ENCODE measurements around the gene C3AR1.
"Not testable (repeated sequence)": the region's sequence is repeated elsewhere in the genome, so short reads cannot be mapped to it uniquely, and the experiment has no call there.

The C3AR1 gene

DNA sequence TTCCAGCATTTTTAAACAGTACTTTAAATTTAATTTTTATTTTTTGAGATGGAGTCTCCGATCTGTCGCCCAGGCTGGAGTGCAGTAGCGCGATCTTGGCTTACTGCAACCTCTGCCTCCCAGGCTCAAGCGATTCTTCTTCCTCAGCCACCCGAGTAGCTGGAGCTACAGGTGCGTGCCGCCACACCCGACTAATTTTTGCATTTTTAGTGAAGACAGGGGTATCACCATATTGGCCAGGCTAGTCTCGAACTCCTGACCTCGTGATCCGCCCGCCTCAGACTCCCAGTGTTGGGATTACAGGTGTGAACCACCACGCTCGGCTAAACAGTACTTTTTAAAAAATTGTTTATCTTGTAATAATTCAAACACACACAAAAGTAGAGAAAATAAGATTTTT, 37.9 kb downstream of the C3AR1 start:
- H3K27me3 ChIP-seq (replicated peaks in 2 of 5; ENCODE audit: control insufficient read depth in 4 of 5, insufficient read depth in 5 of 5, low read length in 4 of 5) = no peaks in the 10 kb centered on the region
- H3K9me3 ChIP-seq (ENCODE audit: control extremely low read depth in 1 of 5, control insufficient read depth in 4 of 5, insufficient read depth in 2 of 5, low read depth in 1 of 5, low read length in 4 of 5) = no peaks in the 10 kb centered on the region
- no peak overlapping the region for H3K4me3 ChIP-seq (ENCODE audit: control insufficient read depth in 1 of 7, extremely low read depth in 1 of 7, insufficient read depth in 4 of 7, low read depth in 2 of 7, low read length in 6 of 7)
- DNase-seq = no peak
- H3K4me1 ChIP-seq (ENCODE audit: control extremely low read depth in 1 of 4, control insufficient read depth in 4 of 4, insufficient read depth in 4 of 4, low read length in 3 of 4) = peaks cover 6 to 29% (median 20%) of the 10 kb centered on the region in 4 experiments
- 96% methylated on average over 11 of the region's 15 CpGs for WGBS (ENCODE audit: insufficient coverage)
- ChIA-PET CTCF (interaction anchor here (1.2 to 2.4 kb wide), 3 partner anchors 10 to 17 kb away, joined by 3 to 12 read pairs (median 5); no protein-coding TSS in a partner anchor), POLR2A (no interaction called here)
- H3K27ac ChIP-seq (ENCODE audit: insufficient read depth in 1 of 2, low read depth in 1 of 2, low read length in 2 of 2, poor library complexity in 1 of 2, severe bottlenecking in 2 of 2) = no peak overlapping the region
- no peaks in the 10 kb centered on the region for H3K36me3 ChIP-seq (ENCODE audit: control insufficient read depth in 4 of 4, insufficient read depth in 4 of 4, low read length in 3 of 4)

DNA sequence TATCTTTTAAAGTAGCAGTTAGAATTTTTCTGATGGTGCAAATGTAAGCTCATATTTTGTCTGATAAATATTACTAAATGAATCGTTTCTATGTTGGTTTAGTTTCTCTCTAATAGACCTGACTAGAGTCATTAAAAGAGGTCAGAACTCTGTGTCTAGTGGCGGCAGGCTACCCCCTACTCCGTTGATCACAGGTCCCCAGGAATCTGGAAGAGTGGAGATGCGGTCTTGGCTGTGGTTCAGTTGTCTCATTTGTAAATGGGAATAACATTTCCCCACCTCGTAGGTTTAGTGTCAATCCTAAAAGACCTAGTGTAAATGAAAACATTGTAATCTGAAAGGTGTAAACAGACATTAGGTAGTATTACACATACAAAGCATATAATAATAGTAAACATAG, 38.3 kb downstream of the C3AR1 start:
- CTCF ChIA-PET = interaction anchor here (0.8 to 2.4 kb wide), 5 partner anchors 10 to 47 kb away, joined by 3 to 12 read pairs (median 5); partner anchors contain the start of gene C3AR1
- WGBS (ENCODE audit: insufficient coverage) = 80% methylated on average over 3 of the region's 5 CpGs
- no peaks in the 10 kb centered on the region for H3K36me3 ChIP-seq (ENCODE audit: control insufficient read depth in 4 of 4, insufficient read depth in 4 of 4, low read length in 3 of 4)
- H3K27ac ChIP-seq (ENCODE audit: insufficient read depth in 1 of 2, low read depth in 1 of 2, low read length in 2 of 2, poor library complexity in 1 of 2, severe bottlenecking in 2 of 2) = peak overlapping the region in 1 of 2 experiments; percentile 95
- DNase-seq = no peak
- H3K27me3 ChIP-seq (replicated peaks in 2 of 5; ENCODE audit: control insufficient read depth in 4 of 5, insufficient read depth in 5 of 5, low read length in 4 of 5) = no peaks in the 10 kb centered on the region
- H3K4me1 ChIP-seq (ENCODE audit: control extremely low read depth in 1 of 4, control insufficient read depth in 4 of 4, insufficient read depth in 4 of 4, low read length in 3 of 4) = peaks cover 6 to 25% (median 16%) of the 10 kb centered on the region in 4 experiments
- POLR2A ChIA-PET = interaction anchor here (0.6 kb wide), 1 partner anchor 22 kb away, joined by 3 read pairs; no protein-coding TSS in a partner anchor
- peak overlapping the region in 1 of 7 experiments; percentile 90 for H3K4me3 ChIP-seq (ENCODE audit: control insufficient read depth in 1 of 7, extremely low read depth in 1 of 7, insufficient read depth in 4 of 7, low read depth in 2 of 7, low read length in 6 of 7)
- H3K9me3 ChIP-seq (ENCODE audit: control extremely low read depth in 1 of 5, control insufficient read depth in 4 of 5, insufficient read depth in 2 of 5, low read depth in 1 of 5, low read length in 4 of 5) = no peaks in the 10 kb centered on the region

DNA sequence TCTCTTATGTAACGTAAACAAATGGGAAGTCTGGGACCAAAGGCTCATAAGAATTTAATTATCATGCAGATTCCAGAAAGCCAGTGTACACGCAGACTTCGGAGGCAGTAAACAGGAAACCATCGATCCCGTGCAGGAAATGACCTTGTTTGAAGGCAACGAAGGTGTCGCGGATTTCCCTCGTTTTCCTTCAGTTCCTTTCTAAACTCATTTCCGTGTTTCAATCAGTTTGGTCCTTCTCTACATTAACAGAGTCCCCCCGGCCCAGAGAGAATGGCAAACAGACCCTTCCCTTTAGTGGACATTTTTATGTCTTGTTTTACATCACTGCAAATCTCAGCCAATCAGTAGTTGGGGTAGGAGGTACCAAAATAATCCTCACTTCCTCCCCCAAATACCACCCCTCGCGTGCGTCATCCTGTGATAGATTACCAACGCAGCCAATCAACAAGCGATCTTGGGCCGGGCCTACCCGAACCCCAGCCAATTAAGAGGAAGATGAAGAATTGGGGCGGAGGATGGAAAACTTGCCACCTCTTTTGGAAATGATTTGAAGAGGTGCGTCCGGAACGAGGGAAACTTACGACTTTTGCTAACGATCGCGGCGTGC, 39.8 kb downstream of the C3AR1 start:
- Histone ChIP-seq H3K36me3 (ENCODE audit: control insufficient read depth in 4 of 4, insufficient read depth in 4 of 4, low read length in 3 of 4) (no peaks in the 10 kb centered on the region), H3K4me1 (ENCODE audit: control extremely low read depth in 1 of 4, control insufficient read depth in 4 of 4, insufficient read depth in 4 of 4, low read length in 3 of 4) (peaks cover 3 to 16% (median 9%) of the 10 kb centered on the region in 4 experiments), H3K4me3 (ENCODE audit: control insufficient read depth in 1 of 7, extremely low read depth in 1 of 7, insufficient read depth in 4 of 7, low read depth in 2 of 7, low read length in 6 of 7) (peak overlapping the region; percentile 50 to 93 (median 86)), H3K27ac (ENCODE audit: insufficient read depth in 1 of 2, low read depth in 1 of 2, low read length in 2 of 2, poor library complexity in 1 of 2, severe bottlenecking in 2 of 2) (peak overlapping the region; percentile 94 to 95), H3K27me3 (replicated peaks in 2 of 5; ENCODE audit: control insufficient read depth in 4 of 5, insufficient read depth in 5 of 5, low read length in 4 of 5) (no peaks in the 10 kb centered on the region), H3K9me3 (ENCODE audit: control extremely low read depth in 1 of 5, control insufficient read depth in 4 of 5, insufficient read depth in 2 of 5, low read depth in 1 of 5, low read length in 4 of 5) (no peaks in the 10 kb centered on the region)
- ChIA-PET CTCF (interaction anchor here (1.3 to 2.4 kb wide), 2 partner anchors 11 to 40 kb away, joined by 7 to 12 read pairs; partner anchors contain the start of gene C3AR1), POLR2A (interaction anchor here (0.9 kb wide), 1 partner anchor 39 kb away, joined by 3 read pairs; no protein-coding TSS in a partner anchor)
- peak; percentile 99 for DNase-seq
- 0% methylated on average over 18 of the region's 27 CpGs for WGBS (ENCODE audit: insufficient coverage)

DNA sequence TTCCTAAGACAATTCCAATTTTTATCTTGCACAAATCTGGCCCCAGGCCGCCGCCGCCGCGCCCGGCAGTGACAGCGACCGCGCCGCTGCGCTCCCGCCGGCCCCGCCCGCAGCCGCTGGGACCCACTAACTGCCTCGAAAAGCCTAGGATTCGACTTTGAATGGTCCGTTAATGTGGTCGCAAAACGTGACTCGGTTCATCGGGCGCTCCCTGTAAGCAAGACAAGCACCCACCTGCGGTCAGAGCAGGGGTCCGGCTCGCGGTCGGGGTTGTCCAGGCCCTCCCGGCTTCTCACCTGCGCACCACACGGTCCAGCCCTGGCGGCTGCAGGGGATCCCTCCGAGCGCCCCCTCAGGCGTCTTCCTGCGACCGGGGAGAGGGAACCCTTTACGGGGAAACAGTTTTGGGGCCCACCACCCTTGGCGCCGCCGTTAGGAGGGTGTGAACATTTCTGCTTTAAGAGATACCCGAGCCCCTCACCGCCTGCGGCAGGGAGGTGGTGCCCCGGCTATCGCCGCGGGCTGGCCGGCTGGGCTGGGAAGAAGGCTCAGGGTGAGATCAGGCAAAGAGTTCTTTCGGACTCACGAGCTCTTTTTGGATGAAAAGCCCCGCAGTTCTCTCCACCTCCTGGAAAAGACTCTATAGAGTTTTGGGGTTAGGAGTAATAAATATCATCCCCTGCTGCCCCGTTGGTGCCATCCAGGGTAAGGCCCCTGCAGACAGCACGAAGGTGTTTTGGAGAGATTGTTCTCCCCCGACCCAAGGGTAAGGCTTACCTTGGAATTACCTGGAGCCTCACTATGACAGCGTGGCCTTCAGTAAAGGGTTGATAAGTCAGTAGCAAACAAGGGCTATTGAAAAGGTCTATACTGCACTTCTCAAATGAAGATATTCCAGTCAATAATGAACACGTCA, 47.2 kb downstream of the C3AR1 start:
- Histone ChIP-seq H3K9me3 (ENCODE audit: control extremely low read depth in 1 of 5, control insufficient read depth in 4 of 5, insufficient read depth in 2 of 5, low read depth in 1 of 5, low read length in 4 of 5) (no peaks in the 10 kb centered on the region), H3K27ac (ENCODE audit: insufficient read depth in 1 of 2, low read depth in 1 of 2, low read length in 2 of 2, poor library complexity in 1 of 2, severe bottlenecking in 2 of 2) (no peak overlapping the region), H3K27me3 (replicated peaks in 2 of 5; ENCODE audit: control insufficient read depth in 4 of 5, insufficient read depth in 5 of 5, low read length in 4 of 5) (no peaks in the 10 kb centered on the region), H3K4me3 (ENCODE audit: control insufficient read depth in 1 of 7, extremely low read depth in 1 of 7, insufficient read depth in 4 of 7, low read depth in 2 of 7, low read length in 6 of 7) (peak overlapping the region; percentile 42 to 71 (median 68)), H3K36me3 (ENCODE audit: control insufficient read depth in 4 of 4, insufficient read depth in 4 of 4, low read length in 3 of 4) (no peaks in the 10 kb centered on the region), H3K4me1 (ENCODE audit: control extremely low read depth in 1 of 4, control insufficient read depth in 4 of 4, insufficient read depth in 4 of 4, low read length in 3 of 4) (peaks cover 0 to 18% (median 17%) of the 10 kb centered on the region in 4 experiments)
- POLR2A ChIA-PET = no interaction called here
- peak; percentile 75 to 90 (median 78) for DNase-seq
- WGBS (ENCODE audit: insufficient coverage) = 0% methylated on average over 44 of the region's 58 CpGs
- CTCF ChIA-PET = no interaction called here

DNA sequence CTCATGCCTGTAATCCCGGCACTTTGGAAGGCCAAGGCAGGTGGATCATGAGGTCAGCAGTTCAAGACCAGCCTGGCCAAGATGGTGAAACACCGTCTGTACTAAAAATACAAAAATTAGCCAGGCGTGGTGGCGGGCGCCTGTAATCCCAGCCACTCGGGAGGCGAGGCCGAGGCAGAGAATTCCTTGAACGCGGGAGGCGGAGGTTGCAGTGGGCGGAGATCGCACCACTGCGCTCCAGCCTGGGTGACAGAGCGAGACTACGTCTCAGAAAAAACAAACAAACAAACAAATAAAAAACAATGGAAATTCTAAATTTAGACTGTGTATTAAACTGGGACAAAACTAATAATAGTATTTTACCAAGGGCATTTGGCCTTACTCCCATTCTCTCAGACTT, 47.9 kb downstream of the C3AR1 start:
- DNase-seq; H3K9me3 ChIP-seq (ENCODE audit: control extremely low read depth in 1 of 5, control insufficient read depth in 4 of 5, insufficient read depth in 2 of 5, low read depth in 1 of 5, low read length in 4 of 5); H3K36me3 ChIP-seq (ENCODE audit: control insufficient read depth in 4 of 4, insufficient read depth in 4 of 4, low read length in 3 of 4); H3K27ac ChIP-seq (ENCODE audit: insufficient read depth in 1 of 2, low read depth in 1 of 2, low read length in 2 of 2, poor library complexity in 1 of 2, severe bottlenecking in 2 of 2); POLR2A ChIA-PET; CTCF ChIA-PET; H3K27me3 ChIP-seq (replicated peaks in 2 of 5; ENCODE audit: control insufficient read depth in 4 of 5, insufficient read depth in 5 of 5, low read length in 4 of 5): not testable (repeated sequence)
- peak overlapping the region in 6 of 7 experiments; percentile 43 to 71 (median 69) for H3K4me3 ChIP-seq (ENCODE audit: control insufficient read depth in 1 of 7, extremely low read depth in 1 of 7, insufficient read depth in 4 of 7, low read depth in 2 of 7, low read length in 6 of 7)
- 80% methylated on average over 7 of the region's 16 CpGs for WGBS (ENCODE audit: insufficient coverage)
- H3K4me1 ChIP-seq (ENCODE audit: control extremely low read depth in 1 of 4, control insufficient read depth in 4 of 4, insufficient read depth in 4 of 4, low read length in 3 of 4) = peaks cover 0 to 17% (median 16%) of the 10 kb centered on the region in 4 experiments

DNA sequence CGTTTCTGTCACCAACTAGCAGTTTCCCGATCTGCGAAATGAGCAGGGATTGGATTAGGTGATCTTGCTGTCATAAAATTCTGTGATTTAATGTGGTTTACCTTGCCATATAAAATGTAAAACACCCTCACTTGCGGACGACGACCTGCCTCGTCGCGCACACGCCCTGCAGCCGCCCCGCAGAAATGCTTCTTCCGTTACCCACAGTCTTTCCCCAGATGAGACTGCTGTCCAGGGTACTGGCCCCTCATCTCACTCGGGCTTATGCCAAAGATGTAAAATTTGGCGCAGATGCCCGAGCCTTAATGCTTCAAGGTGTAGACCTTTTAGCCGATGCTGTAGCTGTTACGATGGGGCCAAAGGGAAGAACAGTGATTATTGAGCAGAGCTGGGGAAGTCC, 51.3 kb downstream of the C3AR1 start:
- POLR2A ChIA-PET = no interaction called here
- peaks cover 0 to 17% (median 16%) of the 10 kb centered on the region in 4 experiments for H3K4me1 ChIP-seq (ENCODE audit: control extremely low read depth in 1 of 4, control insufficient read depth in 4 of 4, insufficient read depth in 4 of 4, low read length in 3 of 4)
- no peaks in the 10 kb centered on the region for H3K36me3 ChIP-seq (ENCODE audit: control insufficient read depth in 4 of 4, insufficient read depth in 4 of 4, low read length in 3 of 4)
- CTCF ChIA-PET = interaction anchor here (0.9 to 2.0 kb wide), 2 partner anchors 21 to 24 kb away, joined by 3 to 5 read pairs; no protein-coding TSS in a partner anchor
- no peak overlapping the region for H3K4me3 ChIP-seq (ENCODE audit: control insufficient read depth in 1 of 7, extremely low read depth in 1 of 7, insufficient read depth in 4 of 7, low read depth in 2 of 7, low read length in 6 of 7)
- no peak overlapping the region for H3K27ac ChIP-seq (ENCODE audit: insufficient read depth in 1 of 2, low read depth in 1 of 2, low read length in 2 of 2, poor library complexity in 1 of 2, severe bottlenecking in 2 of 2)
- H3K27me3 ChIP-seq (replicated peaks in 2 of 5; ENCODE audit: control insufficient read depth in 4 of 5, insufficient read depth in 5 of 5, low read length in 4 of 5) = no peaks in the 10 kb centered on the region
- H3K9me3 ChIP-seq (ENCODE audit: control extremely low read depth in 1 of 5, control insufficient read depth in 4 of 5, insufficient read depth in 2 of 5, low read depth in 1 of 5, low read length in 4 of 5) = no peaks in the 10 kb centered on the region
- DNase-seq = no peak
- 96% methylated on average over 14 of the region's 18 CpGs for WGBS (ENCODE audit: insufficient coverage)

Measured in common myeloid progenitor, CD34-positive (primary cell).